GM21825 (cell line): ENCODE measurements around the gene MSX1.

Experiments
- ATAC-seq: cut with Tn5 transposase; IDR thresholded peaks from one replicate; pipeline ENCODE4 v1.9.1; 2021; ENCODE audit warnings: mild to moderate bottlenecking, moderate library complexity; ENCODE audit not compliant: unreplicated experiment

Gene MSX1

GRCh38 chr4:4856071-4857000 lies 3.1 kb upstream of the MSX1 start:
- ATAC-seq, result no peak

- ATAC-seq, result no peak
Measured at GRCh38 chr4:4857001-4857808, 2.3 kb upstream of the MSX1 start.

- no peak for ATAC-seq
Measured at GRCh38 chr4:4857809-4858508, 1.5 kb upstream of the MSX1 start.

GRCh38 chr4:4858527-4859324 lies 739 bp upstream of the MSX1 start:
- no peak for ATAC-seq

- ATAC-seq, result peak; percentile 32
Measured at GRCh38 chr4:4859799-4860599, 534 bp downstream of the MSX1 start.

GRCh38 chr4:4860600-4861389 lies 1.3 kb downstream of the MSX1 start:
- ATAC-seq, result no peak

GRCh38 chr4:4861390-4862018 lies 2.0 kb downstream of the MSX1 start:
- ATAC-seq, result no peak

GRCh38 chr4:4862071-4862551 lies 2.6 kb downstream of the MSX1 start:
- no peak for ATAC-seq

GRCh38 chr4:4862665-4863482 lies 3.4 kb downstream of the MSX1 start:
- no peak for ATAC-seq

GRCh38 chr4:4864443-4864939 lies 5.0 kb downstream of the MSX1 start:
- ATAC-seq, result no peak

- no peak for ATAC-seq
Measured at GRCh38 chr4:4864940-4865704, 5.7 kb downstream of the MSX1 start.

- no peak for ATAC-seq
Measured at GRCh38 chr4:4865705-4866123, 6.2 kb downstream of the MSX1 start.

GRCh38 chr4:4866124-4866865 lies 6.8 kb downstream of the MSX1 start:
- ATAC-seq, result no peak

- no peak for ATAC-seq
Measured at GRCh38 chr4:4866866-4867374, 7.5 kb downstream of the MSX1 start.

- no peak for ATAC-seq
Measured at GRCh38 chr4:4867375-4868039, 8.0 kb downstream of the MSX1 start.
